Epithelial cell of proximal tubule (primary cell): ENCODE measurements around the gene ZNF831. TPM values are rescaled to one million over a fixed set of nuclear protein-coding genes. Genes with fewer than 3 reads are reported as not detected.

Experiments
- DNase-seq: peaks from one replicate; pipeline ENCODE4 v3.0.0-alpha.2; 2011; ENCODE audit warnings: low read depth
- H3K4me3 ChIP-seq: 2 replicates; pipeline ENCODE4 v1.5.1; 2011; ENCODE audit warnings: low read depth, mild to moderate bottlenecking, low read length
- CTCF ChIP-seq: conservative IDR thresholded peaks from 2 replicates; pipeline ENCODE4 v1.5.1; 2012; ENCODE audit warnings: low read depth, mild to moderate bottlenecking, low read length
- total RNA-seq: library from RNA; depleted of rRNA; stranded (reverse); fragments of >200 nt; gene quantifications from 2 replicates; pipeline ENCODE4 v1.2.3, GENCODE V29; 2015

ZNF831 gene
- total RNA-seq, 1 donor from 2014 or later, result not detected

GRCh38 chr20:59122566-59122919, 41.1 kb upstream of the ZNF831 start:
- DNase-seq, result no peak
- TF ChIP-seq CTCF, result no peak
- no peak overlapping the region for H3K4me3 ChIP-seq

GRCh38 chr20:59123011-59123677, 40.5 kb upstream of the ZNF831 start:
- no peak overlapping the region for H3K4me3 ChIP-seq
- no peak for TF ChIP-seq CTCF
- DNase-seq, result no peak

GRCh38 chr20:59123678-59124255, 39.9 kb upstream of the ZNF831 start:
- no peak for DNase-seq
- H3K4me3 ChIP-seq, result no peak overlapping the region
- TF ChIP-seq CTCF, result no peak

GRCh38 chr20:59124296-59125029, 39.2 kb upstream of the ZNF831 start:
- TF ChIP-seq CTCF, result no peak

GRCh38 chr20:59125332-59125731, 38.3 kb upstream of the ZNF831 start:
- no peak for TF ChIP-seq CTCF
- H3K4me3 ChIP-seq, result no peak overlapping the region
- DNase-seq, result no peak

More at GRCh38 chr20:59124296-59125029, 39.2 kb upstream of the ZNF831 start:
- no peak for DNase-seq
- no peak overlapping the region for H3K4me3 ChIP-seq

- DNase-seq, result no peak
These were observed 37.8 kb upstream of the ZNF831 start for GRCh38 chr20:59125836-59126235.

More at GRCh38 chr20:59125836-59126235, 37.8 kb upstream of the ZNF831 start:
- no peak overlapping the region for H3K4me3 ChIP-seq
- no peak for TF ChIP-seq CTCF
